AG10803 (cell line): Measurements from ENCODE around the gene SLC22A3.

Experiments used
- DNase-seq: peaks from one replicate; pipeline ENCODE4 v3.0.0; 2010; ENCODE audit warnings: low read depth
- H3K4me3 ChIP-seq: 2 replicates; pipeline ENCODE4 v1.5.1; 2011; ENCODE audit warnings: mild to moderate bottlenecking, low read length, control low read depth
- TF ChIP-seq, protein P1 (sequence below): conservative IDR thresholded peaks from 2 replicates; pipeline ENCODE4 v1.5.1; 2011; ENCODE audit warnings: mild to moderate bottlenecking, low read length, control low read depth, inconsistent platforms

The SLC22A3 gene

DNA sequence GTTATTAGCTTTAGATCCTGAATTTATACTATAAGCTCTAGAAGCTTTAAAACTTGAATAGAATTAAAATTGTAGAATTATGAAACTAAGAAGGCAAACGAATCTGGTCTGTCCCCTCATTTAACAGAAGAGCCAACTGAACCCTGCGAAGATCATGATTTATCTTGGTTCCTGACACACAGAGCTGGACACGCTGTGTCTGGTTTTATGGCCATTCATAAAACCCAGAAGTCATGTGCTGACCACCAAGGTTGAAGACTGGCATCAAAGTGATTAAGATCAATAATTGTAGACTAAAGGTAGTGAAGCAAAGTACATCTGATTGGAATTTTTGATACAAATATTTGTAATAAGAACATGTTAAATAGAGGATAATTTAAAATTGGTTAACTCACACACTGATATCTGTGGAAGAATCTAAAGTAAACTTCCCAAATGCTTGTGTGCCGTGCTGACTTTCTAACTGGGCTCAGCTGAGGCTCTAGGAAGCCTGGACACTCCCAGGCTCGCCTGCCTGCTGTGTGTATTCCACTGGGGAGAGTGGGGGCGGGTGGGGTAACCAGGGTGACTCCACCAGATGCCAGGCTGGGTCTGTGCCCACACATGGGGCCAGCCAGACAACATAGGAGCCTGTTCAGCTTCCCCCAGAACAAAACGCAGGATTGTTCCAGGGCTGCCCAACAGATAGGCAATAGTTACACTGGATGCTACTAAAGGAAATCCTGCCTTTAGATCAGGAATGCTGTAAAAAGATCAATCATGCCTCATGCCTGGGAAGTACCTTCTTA is 42.1 kb upstream of the SLC22A3 start:
- TF ChIP-seq, protein P1, sequence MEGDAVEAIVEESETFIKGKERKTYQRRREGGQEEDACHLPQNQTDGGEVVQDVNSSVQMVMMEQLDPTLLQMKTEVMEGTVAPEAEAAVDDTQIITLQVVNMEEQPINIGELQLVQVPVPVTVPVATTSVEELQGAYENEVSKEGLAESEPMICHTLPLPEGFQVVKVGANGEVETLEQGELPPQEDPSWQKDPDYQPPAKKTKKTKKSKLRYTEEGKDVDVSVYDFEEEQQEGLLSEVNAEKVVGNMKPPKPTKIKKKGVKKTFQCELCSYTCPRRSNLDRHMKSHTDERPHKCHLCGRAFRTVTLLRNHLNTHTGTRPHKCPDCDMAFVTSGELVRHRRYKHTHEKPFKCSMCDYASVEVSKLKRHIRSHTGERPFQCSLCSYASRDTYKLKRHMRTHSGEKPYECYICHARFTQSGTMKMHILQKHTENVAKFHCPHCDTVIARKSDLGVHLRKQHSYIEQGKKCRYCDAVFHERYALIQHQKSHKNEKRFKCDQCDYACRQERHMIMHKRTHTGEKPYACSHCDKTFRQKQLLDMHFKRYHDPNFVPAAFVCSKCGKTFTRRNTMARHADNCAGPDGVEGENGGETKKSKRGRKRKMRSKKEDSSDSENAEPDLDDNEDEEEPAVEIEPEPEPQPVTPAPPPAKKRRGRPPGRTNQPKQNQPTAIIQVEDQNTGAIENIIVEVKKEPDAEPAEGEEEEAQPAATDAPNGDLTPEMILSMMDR: no peak
- DNase-seq: no peak

DNA sequence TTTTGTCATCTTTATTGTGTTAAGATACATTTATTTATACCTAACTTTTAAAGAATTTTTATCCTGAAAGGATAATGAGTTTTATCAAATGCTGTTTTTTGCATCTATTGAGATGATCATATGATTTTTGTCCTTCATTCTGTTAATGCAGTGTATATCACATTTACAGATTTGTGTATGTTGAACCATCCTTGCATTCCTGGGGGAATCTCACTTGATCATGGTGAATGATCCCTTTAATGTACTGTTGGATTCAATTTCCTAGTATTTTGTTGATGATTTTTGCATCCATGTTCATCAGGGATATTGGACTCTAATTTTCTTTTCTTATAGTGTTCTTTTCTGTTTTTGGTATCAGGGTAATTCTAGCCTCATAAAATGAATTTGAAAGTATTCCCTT is 38.5 kb upstream of the SLC22A3 start:
- H3K4me3 ChIP-seq: no peak overlapping the region
- TF ChIP-seq, protein P1: no peak
- no peak for DNase-seq

More for the DNA sequence above, 42.1 kb upstream of the SLC22A3 start:
- H3K4me3 ChIP-seq: no peak overlapping the region

DNA sequence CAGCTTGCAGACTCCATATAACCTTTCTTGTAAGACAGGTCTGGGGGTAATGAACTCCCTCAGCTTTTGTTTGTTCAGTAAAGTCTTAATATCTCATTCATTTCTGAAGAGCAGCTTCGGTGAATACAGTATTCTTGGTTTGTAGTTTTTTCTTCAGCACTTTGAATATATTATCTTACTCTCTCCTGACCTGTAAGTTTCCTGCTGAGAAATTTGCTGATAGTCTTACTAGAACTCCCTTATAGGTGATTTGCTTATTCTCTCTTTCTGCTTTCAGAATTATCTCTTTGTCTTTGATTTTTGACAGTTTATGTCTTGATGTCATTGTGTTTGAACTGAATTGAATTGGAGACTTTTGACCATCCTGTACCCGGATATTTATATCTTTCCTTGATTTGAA is 35.3 kb upstream of the SLC22A3 start:
- TF ChIP-seq, protein P1: no peak
- no peak overlapping the region for H3K4me3 ChIP-seq

DNA sequence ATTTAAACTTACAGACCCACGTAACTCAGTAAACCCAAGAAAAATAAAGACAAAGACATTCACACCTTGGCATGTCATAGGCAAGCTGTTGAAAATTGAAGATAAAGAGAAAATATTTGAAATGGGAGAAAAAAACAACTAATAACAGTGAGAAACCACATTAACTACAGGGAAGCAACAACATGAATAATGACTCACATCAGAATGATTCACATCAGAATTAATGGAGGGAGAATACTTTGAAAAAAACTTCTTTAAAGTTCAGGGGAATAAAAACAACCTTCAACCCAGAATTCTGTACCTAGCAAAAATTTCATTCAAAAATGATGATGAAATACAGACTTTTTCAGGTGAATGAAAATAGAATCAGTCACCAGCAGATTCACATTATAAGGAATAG is 32.9 kb upstream of the SLC22A3 start:
- no peak for DNase-seq
- TF ChIP-seq, protein P1: no peak
- no peak overlapping the region for H3K4me3 ChIP-seq

More for the DNA sequence above, 35.3 kb upstream of the SLC22A3 start:
- DNase-seq: no peak

DNA sequence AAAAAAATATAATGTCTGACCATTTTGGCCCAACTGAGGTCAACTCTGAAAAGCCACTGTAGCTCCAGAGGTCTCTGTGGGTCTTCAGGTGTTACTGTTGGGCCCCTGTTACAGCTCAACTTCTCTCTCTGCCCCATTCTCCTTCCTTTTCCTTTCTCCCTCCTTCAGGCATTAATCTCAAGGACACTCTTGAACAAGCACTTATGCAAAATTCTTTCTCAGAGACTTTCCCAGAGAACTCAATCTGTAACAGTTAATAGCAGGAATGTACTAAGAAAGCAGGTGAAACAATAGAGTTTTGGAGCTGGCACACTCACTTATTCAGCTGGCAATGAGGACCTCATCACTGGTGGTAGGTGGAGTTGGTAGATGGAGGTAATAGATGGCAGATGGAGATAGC is 31.9 kb upstream of the SLC22A3 start:
- DNase-seq: no peak
- TF ChIP-seq, protein P1: no peak
- H3K4me3 ChIP-seq: no peak overlapping the region

DNA sequence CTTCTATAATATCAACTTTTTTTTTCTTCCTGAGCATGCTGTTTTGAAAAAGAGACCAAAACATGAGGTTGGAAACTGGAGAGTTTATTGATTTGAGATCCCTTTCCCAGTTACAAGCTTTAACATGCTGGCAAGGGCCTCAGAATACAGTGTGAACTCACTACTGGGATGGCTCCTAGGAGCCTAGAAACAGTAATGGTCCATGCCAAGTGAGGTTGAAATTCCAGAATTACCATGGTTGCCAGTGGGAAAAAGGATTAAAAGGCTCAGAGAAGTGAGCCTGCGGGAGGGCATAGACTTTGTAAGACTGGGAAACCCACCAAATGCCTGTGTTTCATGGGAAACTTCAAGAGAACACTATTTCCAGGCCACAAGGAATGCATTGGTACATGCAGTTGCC is 28.9 kb upstream of the SLC22A3 start:
- no peak overlapping the region for H3K4me3 ChIP-seq
- no peak for DNase-seq
- TF ChIP-seq, protein P1: no peak
